Natural killer cell (primary cell): ENCODE data around the gene SDHAF4. TPM values are rescaled to one million over a fixed set of nuclear protein-coding genes. Genes with fewer than 3 reads are reported as not detected.

ENCODE experiments used
- ATAC-seq, 3 donors: fragments of 150-1000 bp in 2 of 3; fragments of 200-7000 bp in 1 of 3; cut with Tn5 transposase; 1 replicate in 1 of 3; 2 replicates in 2 of 3; pipeline ENCODE4 v1.10.0; 2021; ENCODE audit warnings: mild to moderate bottlenecking in 2 of 3, moderate library complexity in 2 of 3
- DNase-seq, 2 donors: peaks; one replicate each; pipeline versions ENCODE4 v3.0.0 to v3.0.0-alpha.2; 2013 to 2021; ENCODE audit warnings: mixed read lengths in 1 of 2
- H3K27ac ChIP-seq: one replicate; pipeline ENCODE4 v1.5.1; 2013; ENCODE audit warnings: mild to moderate bottlenecking, low read length
- H3K27me3 ChIP-seq: one replicate; pipeline ENCODE4 v1.6.1; 2013; ENCODE audit warnings: low read length; ENCODE audit not compliant: control insufficient read depth, insufficient read depth
- H3K36me3 ChIP-seq: one replicate; pipeline ENCODE4 v1.6.1; 2013; ENCODE audit warnings: low read length; ENCODE audit not compliant: control insufficient read depth, insufficient read depth
- H3K4me1 ChIP-seq: one replicate; pipeline ENCODE4 v1.6.1; 2013; ENCODE audit warnings: low read length; ENCODE audit not compliant: control insufficient read depth, insufficient read depth
- H3K4me3 ChIP-seq: one replicate; pipeline ENCODE4 v1.5.1; 2013; ENCODE audit warnings: low read length
- H3K9me3 ChIP-seq: one replicate; pipeline ENCODE4 v1.6.1; 2013; ENCODE audit warnings: low read length; ENCODE audit not compliant: control insufficient read depth, insufficient read depth
- H3K27ac Mint-ChIP-seq, 2 donors: one replicate each; pipeline ENCODE4 v1.8.0; 2022; ENCODE audit warnings: mild to moderate bottlenecking in 2 of 2, mixed read lengths in 2 of 2, moderate library complexity in 1 of 2
- H3K27me3 Mint-ChIP-seq, 2 donors: one replicate each; pipeline ENCODE4 v1.8.0; 2022; ENCODE audit warnings: low read depth in 2 of 2, mixed read lengths in 2 of 2
- H3K36me3 Mint-ChIP-seq: one replicate; pipeline ENCODE4 v1.8.0; 2022; ENCODE audit warnings: mixed read lengths
- H3K4me1 Mint-ChIP-seq, 2 donors: one replicate each; pipeline ENCODE4 v1.8.0; 2022; ENCODE audit warnings: mixed read lengths in 2 of 2
- H3K4me3 Mint-ChIP-seq: one replicate; pipeline ENCODE4 v1.8.0; 2022; ENCODE audit warnings: mild to moderate bottlenecking, moderate library complexity, mixed read lengths
- H3K9me3 Mint-ChIP-seq, 2 donors: one replicate each; pipeline ENCODE4 v1.8.0; 2022; ENCODE audit warnings: mixed read lengths in 2 of 2
- WGBS: methylation state at CpG from one replicate; pipeline ENCODE4 v1.1.7; 2013; ENCODE audit warnings: missing lambda C conversion rate; ENCODE audit not compliant: insufficient coverage; 5-methylcytosine and 5-hydroxymethylcytosine counted together
- intact Hi-C: fragments of 100-400 bp; cut with micrococcal nuclease; formaldehyde crosslinking; loops from one replicate; pipeline ENCODE4 v1.14.2; 2022
- total RNA-seq, 4 donors: library from RNA; stranded (reverse); fragments of 120-200 nt in 1 of 4; gene quantifications; one replicate each; pipeline versions ENCODE4 v1.2.3 to v1.2.4, GENCODE V29; 2013 to 2022
- TF ChIP-seq, protein P1 (sequence below): fragments of 200-600 bp; IDR thresholded peaks from one replicate; pipeline ENCODE4 v1.8.0; 2022; ENCODE audit warnings: antibody characterized with exemption

The SDHAF4 gene
- 1 to 10 TPM; 2.7 to 7.1 (median 5.4) TPM for total RNA-seq
- total RNA-seq (2013): 14.5 TPM

DNA sequence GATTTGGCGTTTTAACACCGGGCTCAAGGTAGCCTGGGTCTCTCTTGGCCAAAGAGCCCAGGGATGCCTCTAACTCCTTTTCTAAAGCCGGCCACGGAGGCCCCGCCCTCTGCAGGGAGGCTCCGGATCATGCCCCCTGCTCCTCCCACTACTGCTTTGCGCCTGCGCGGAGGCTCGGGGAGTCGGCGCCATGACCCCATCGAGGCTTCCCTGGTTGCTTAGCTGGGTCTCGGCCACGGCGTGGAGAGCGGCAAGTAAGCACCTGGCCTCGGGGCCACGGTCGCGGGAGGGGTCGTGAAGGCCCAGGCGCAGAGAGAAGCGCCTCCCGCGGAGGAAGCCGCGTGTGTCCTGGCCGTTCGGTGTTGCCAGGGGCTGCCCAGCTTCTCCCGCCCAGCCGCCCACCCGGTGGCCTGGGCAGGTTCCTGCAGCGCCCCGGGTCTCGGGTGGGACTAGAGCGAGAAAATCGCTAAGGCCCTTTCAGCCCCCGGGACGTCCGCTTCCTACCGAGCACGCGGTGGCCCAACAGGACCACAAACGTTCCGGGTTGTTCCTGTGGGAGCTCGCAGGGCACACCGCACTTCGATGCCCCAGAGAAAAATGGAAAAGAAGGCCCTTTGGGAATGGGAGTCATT lies at the start of gene SDHAF4:
SDHAF4 (plus strand) TSS at position 180 of the 632 bp plus-strand sequence; CDS start at position 191, 11 bp downstream.
- Histone ChIP-seq H3K36me3 (no peaks in the 10 kb centered on the region), H3K4me1 (peaks cover 15% of the 10 kb centered on the region), H3K27ac (peak within 1 kb of the TSS; percentile 74), H3K4me3 (peak within 1 kb of the TSS; percentile 64), H3K27me3 (no peaks in the 10 kb centered on the region), H3K9me3 (no peaks in the 10 kb centered on the region)
- Mint-ChIP-seq H3K9me3 (no peaks in the 10 kb centered on the region), H3K36me3 (no peaks in the 10 kb centered on the region), H3K4me3 (peak within 1 kb of the TSS; percentile 91), H3K4me1 (peaks cover 5 to 10% of the 10 kb centered on the region in 2 donors), H3K27ac (peak within 1 kb of the TSS; percentile 54 to 84), H3K27me3 (peaks cover 8% of the 10 kb centered on the region in 2 donors)
- ATAC-seq (peak; percentile 99), DNase-seq (peak; percentile 93 to 97)
- under 1% methylated on average over 48 of the region's 49 CpGs for WGBS
- TF ChIP-seq, protein P1, sequence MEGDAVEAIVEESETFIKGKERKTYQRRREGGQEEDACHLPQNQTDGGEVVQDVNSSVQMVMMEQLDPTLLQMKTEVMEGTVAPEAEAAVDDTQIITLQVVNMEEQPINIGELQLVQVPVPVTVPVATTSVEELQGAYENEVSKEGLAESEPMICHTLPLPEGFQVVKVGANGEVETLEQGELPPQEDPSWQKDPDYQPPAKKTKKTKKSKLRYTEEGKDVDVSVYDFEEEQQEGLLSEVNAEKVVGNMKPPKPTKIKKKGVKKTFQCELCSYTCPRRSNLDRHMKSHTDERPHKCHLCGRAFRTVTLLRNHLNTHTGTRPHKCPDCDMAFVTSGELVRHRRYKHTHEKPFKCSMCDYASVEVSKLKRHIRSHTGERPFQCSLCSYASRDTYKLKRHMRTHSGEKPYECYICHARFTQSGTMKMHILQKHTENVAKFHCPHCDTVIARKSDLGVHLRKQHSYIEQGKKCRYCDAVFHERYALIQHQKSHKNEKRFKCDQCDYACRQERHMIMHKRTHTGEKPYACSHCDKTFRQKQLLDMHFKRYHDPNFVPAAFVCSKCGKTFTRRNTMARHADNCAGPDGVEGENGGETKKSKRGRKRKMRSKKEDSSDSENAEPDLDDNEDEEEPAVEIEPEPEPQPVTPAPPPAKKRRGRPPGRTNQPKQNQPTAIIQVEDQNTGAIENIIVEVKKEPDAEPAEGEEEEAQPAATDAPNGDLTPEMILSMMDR: no peak
- intact Hi-C loops: loop anchor here (1.0 kb wide), 2 partner anchors 100 to 154 kb away; partner anchors contain the start of genes FAM135A and SMAP1

DNA sequence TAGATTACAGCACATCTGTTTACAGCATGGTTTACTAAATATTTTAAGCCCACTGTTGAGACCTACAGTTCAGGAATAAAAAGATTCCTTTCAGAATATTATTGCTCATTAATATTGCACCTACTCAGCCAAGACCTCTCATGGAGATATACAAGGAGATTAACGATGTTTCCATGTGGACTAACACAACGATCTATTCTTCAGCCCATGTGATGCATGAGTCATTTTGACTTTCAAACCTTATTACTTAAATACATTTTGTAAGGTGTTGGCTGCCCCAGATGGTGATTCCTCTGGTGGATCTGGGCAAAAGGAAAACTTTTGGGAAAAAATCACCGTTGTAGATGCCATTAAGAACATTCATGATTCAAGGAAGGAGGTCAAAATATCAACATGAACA lies 48.0 kb upstream of the SDHAF4 start:
- Mint-ChIP-seq H3K9me3 (no peaks in the 10 kb centered on the region), H3K27me3 (no peaks in the 10 kb centered on the region), H3K4me1 (no peaks in the 10 kb centered on the region), H3K36me3 (no peaks in the 10 kb centered on the region), H3K4me3 (no peak overlapping the region), H3K27ac (no peak overlapping the region)
- no peak for ATAC-seq
- no peaks in the 10 kb centered on the region for H3K4me1 ChIP-seq
- DNase-seq: no peak
- no peaks in the 10 kb centered on the region for H3K9me3 ChIP-seq
- H3K36me3 ChIP-seq: no peaks in the 10 kb centered on the region
- no peaks in the 10 kb centered on the region for H3K27me3 ChIP-seq
- intact Hi-C loops: no loop called here
- TF ChIP-seq, protein P1: no peak
- WGBS: 86% methylated on average over 3 of the region's 3 CpGs
- H3K4me3 ChIP-seq: no peak overlapping the region
- no peak overlapping the region for H3K27ac ChIP-seq

DNA sequence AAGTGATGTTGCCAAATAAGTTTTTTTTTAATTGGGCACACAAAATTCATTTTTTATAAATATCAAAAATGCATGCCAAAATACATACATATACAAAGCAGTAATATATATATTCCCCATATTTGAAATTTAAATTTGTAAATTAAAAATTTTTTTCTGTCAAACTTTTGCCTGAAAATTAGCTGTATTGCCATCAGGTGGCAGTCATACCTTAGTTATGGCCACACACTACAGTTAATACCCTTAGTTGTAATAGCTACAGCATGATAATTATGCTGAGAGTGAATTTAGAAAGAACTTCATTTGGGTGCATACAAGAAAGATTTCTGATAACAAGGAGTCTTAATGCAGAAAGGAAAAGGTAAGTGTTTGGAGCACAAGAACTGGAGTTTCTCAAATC lies 46.2 kb upstream of the SDHAF4 start:
- DNase-seq: peak in 1 of 2 donors; percentile 59
- Mint-ChIP-seq H3K27ac (no peak overlapping the region), H3K4me3 (no peak overlapping the region), H3K4me1 (no peaks in the 10 kb centered on the region), H3K9me3 (no peaks in the 10 kb centered on the region), H3K36me3 (no peaks in the 10 kb centered on the region), H3K27me3 (no peaks in the 10 kb centered on the region)
- Histone ChIP-seq H3K27ac (no peak overlapping the region), H3K9me3 (no peaks in the 10 kb centered on the region), H3K4me3 (no peak overlapping the region), H3K27me3 (no peaks in the 10 kb centered on the region), H3K4me1 (no peaks in the 10 kb centered on the region), H3K36me3 (no peaks in the 10 kb centered on the region)
- intact Hi-C loops: loop anchor here (1.0 to 2.0 kb wide), 3 partner anchors 166 to 436 kb away; partner anchors contain the start of gene B3GAT2
- peak in 1 of 3 donors; percentile 44 for ATAC-seq
- TF ChIP-seq, protein P1: peak; percentile 46
